AG09319 (cell line): Measurements from ENCODE around the gene VDAC1.

Source experiments
- DNase-seq: peaks from one replicate; pipeline ENCODE4 v3.0.0-alpha.2; 2010; ENCODE audit warnings: low read depth; ENCODE audit errors: extremely low read depth
- CTCF ChIP-seq: IDR thresholded peaks from 2 replicates; pipeline ENCODE4 v1.5.1; 2011; ENCODE audit warnings: low read depth, mild to moderate bottlenecking, inconsistent platforms, low read length, moderate library complexity

Gene VDAC1

GRCh38 chr5:133952729-133953567, 51.8 kb downstream of the VDAC1 start:
- no peak for TF ChIP-seq CTCF
- DNase-seq = peak; percentile 86

GRCh38 chr5:133950821-133951612, 53.8 kb downstream of the VDAC1 start:
- DNase-seq = no peak
- TF ChIP-seq CTCF = no peak

GRCh38 chr5:133948721-133949120, 56.1 kb downstream of the VDAC1 start:
- DNase-seq = no peak
- no peak for TF ChIP-seq CTCF

GRCh38 chr5:133947431-133947841, 57.3 kb downstream of the VDAC1 start:
- DNase-seq = no peak
- no peak for TF ChIP-seq CTCF

GRCh38 chr5:133945568-133945967, 59.2 kb downstream of the VDAC1 start:
- TF ChIP-seq CTCF = no peak
- DNase-seq = no peak

GRCh38 chr5:133944263-133945185, 60.3 kb downstream of the VDAC1 start:
- no peak for DNase-seq
- TF ChIP-seq CTCF = peak; percentile 56
